B cell (primary cell): Measurements from ENCODE around the gene PKP1. TPM values are rescaled to one million over a fixed set of nuclear protein-coding genes. Genes with fewer than 3 reads are reported as not detected.

Experiments
- ATAC-seq: fragments of 200-7000 bp; cut with Tn5 transposase; one replicate; pipeline ENCODE4 v1.10.0; 2021; ENCODE audit warnings: low read depth, mild to moderate bottlenecking, moderate number of reproducible peaks, moderate library complexity
- CTCF ChIA-PET: fragments of 350-600 bp; sonication (Branson Sonifier 250); formaldehyde crosslinking; loops from one replicate; lab custom pipeline; 2021; ENCODE audit warnings: antibody characterized with exemption, inconsistent platforms; lab: Charles Lee
- POLR2A ChIA-PET: fragments of 350-600 bp; sonication (Branson Sonifier 250); formaldehyde crosslinking; loops from one replicate; lab custom pipeline; 2021; ENCODE audit warnings: antibody characterized with exemption; lab: Charles Lee
- DNase-seq: peaks from one replicate; pipeline ENCODE4 v3.0.0; 2013
- H2AFZ ChIP-seq: 2 replicates; pipeline ENCODE4 v1.6.1; 2012; ENCODE audit warnings: mild to moderate bottlenecking, low read depth, low read length; ENCODE audit not compliant: insufficient read depth, poor library complexity, severe bottlenecking
- H3K27ac ChIP-seq, 2 donors: 1 replicate in 1 of 2; 2 replicates in 1 of 2; pipeline ENCODE4 v1.5.1; 2012 to 2013; ENCODE audit warnings: low read length in 2 of 2, mild to moderate bottlenecking in 2 of 2, moderate library complexity in 1 of 2
- H3K27me3 ChIP-seq, 4 experiments: fragments of 200-600 bp in 1 of 4; sonication (generic) in 1 of 4; replicated peaks in 1 of 4; 1 replicate in 2 of 4; 2 replicates in 2 of 4; pipeline versions ENCODE4 v1.6.1 to v1.7.0; 2013 to 2016; ENCODE audit warnings: low read length in 3 of 4, mild to moderate bottlenecking in 2 of 4, mixed read lengths in 1 of 4, moderate library complexity in 1 of 4; ENCODE audit not compliant: insufficient read depth in 4 of 4, control insufficient read depth in 3 of 4; ENCODE audit errors: control extremely low read depth in 1 of 4
- H3K36me3 ChIP-seq, 2 experiments: replicated peaks in 1 of 2; 1 replicate in 1 of 2; 2 replicates in 1 of 2; pipeline versions ENCODE4 v1.6.1 to v1.7.1; 2013; ENCODE audit warnings: low read length in 1 of 2; ENCODE audit not compliant: insufficient read depth in 2 of 2, control insufficient read depth in 1 of 2; ENCODE audit errors: control extremely low read depth in 1 of 2, extremely low read depth in 1 of 2
- H3K4me1 ChIP-seq, 2 donors: fragments of 200-600 bp in 1 of 2; sonication (generic) in 1 of 2; 1 replicate in 1 of 2; 2 replicates in 1 of 2; pipeline versions ENCODE4 v1.5.1 to v1.6.1; 2013 to 2017; ENCODE audit warnings: low read length in 2 of 2; ENCODE audit not compliant: control insufficient read depth in 2 of 2, insufficient read depth in 2 of 2
- H3K4me2 ChIP-seq: replicated peaks from 2 replicates; pipeline ENCODE3; 2012; ENCODE audit warnings: mild to moderate bottlenecking, low read depth, low read length; ENCODE audit not compliant: poor library complexity, severe bottlenecking
- H3K4me3 ChIP-seq, 5 experiments: fragments of 200-600 bp in 1 of 5; sonication (generic) in 1 of 5; 1 replicate in 3 of 5; 2 replicates in 2 of 5; pipeline versions ENCODE4 v1.5.1 to v1.7.0; 2011 to 2016; ENCODE audit warnings: low read length in 4 of 5, mild to moderate bottlenecking in 4 of 5, low read depth in 2 of 5, control low read depth in 1 of 5, moderate library complexity in 1 of 5; ENCODE audit not compliant: insufficient read depth in 1 of 5; ENCODE audit errors: control extremely low read depth in 1 of 5, extremely low read depth in 1 of 5
- H3K79me2 ChIP-seq: fragments of 200-600 bp; sonication (generic); one replicate; pipeline ENCODE4 v1.6.0; 2016; ENCODE audit warnings: low read length; ENCODE audit not compliant: control insufficient read depth, insufficient read depth
- H3K9ac ChIP-seq: fragments of 200-600 bp; sonication (generic); 2 replicates; pipeline ENCODE4 v1.6.1; 2017; ENCODE audit warnings: mild to moderate bottlenecking, low read length, moderate library complexity
- H3K9me3 ChIP-seq, 3 donors: one replicate each; pipeline versions ENCODE4 v1.6.1 to v1.7.1; 2013; ENCODE audit warnings: low read length in 2 of 3; ENCODE audit not compliant: control insufficient read depth in 2 of 3, insufficient read depth in 1 of 3; ENCODE audit errors: control extremely low read depth in 1 of 3
- H4K20me1 ChIP-seq: 2 replicates; pipeline ENCODE4 v1.6.0; 2012; ENCODE audit warnings: mild to moderate bottlenecking, low read length; ENCODE audit not compliant: insufficient read depth, control insufficient read depth, poor library complexity, severe bottlenecking
- H3K27ac Mint-ChIP-seq: one replicate; pipeline ENCODE4 v1.8.0; 2021; ENCODE audit warnings: mixed read lengths
- H3K27me3 Mint-ChIP-seq: one replicate; pipeline ENCODE4 v1.8.0; 2021; ENCODE audit warnings: mixed read lengths
- H3K4me1 Mint-ChIP-seq: one replicate; pipeline ENCODE4 v1.8.0; 2021; ENCODE audit warnings: mixed read lengths
- H3K4me3 Mint-ChIP-seq: one replicate; pipeline ENCODE4 v1.8.0; 2021; ENCODE audit warnings: mixed read lengths
- H3K9me3 Mint-ChIP-seq: one replicate; pipeline ENCODE4 v1.8.0; 2022; ENCODE audit warnings: mixed read lengths; ENCODE audit not compliant: insufficient read depth
- EZH2 ChIP-seq: IDR thresholded peaks from 2 replicates; pipeline ENCODE4 v1.6.1; 2012; ENCODE audit warnings: borderline replicate concordance, low read depth, mild to moderate bottlenecking, moderate library complexity, low read length; ENCODE audit not compliant: insufficient read depth, poor library complexity, severe bottlenecking
- WGBS: methylation state at CpG from one replicate; pipeline ENCODE4 v1.1.5; 2013; ENCODE audit warnings: missing lambda C conversion rate; ENCODE audit not compliant: insufficient coverage; 5-methylcytosine and 5-hydroxymethylcytosine counted together
- intact Hi-C: fragments of 100-400 bp; cut with micrococcal nuclease; formaldehyde crosslinking; loops from one replicate; pipeline ENCODE4 v1.10.0; 2022
- polyA plus RNA-seq: library from polyadenylated mRNA; depleted of rRNA; stranded (reverse); fragments of >200 nt; gene quantifications from 2 replicates; pipeline ENCODE4 v1.2.3, GENCODE V29; 2012
- total RNA-seq, 2 donors: library from RNA; stranded (reverse); fragments of 120-200 nt in 1 of 2; gene quantifications; 1 replicate in 1 of 2; 2 replicates in 1 of 2; pipeline versions ENCODE4 v1.2.3 to v1.2.4, GENCODE V29; 2013 to 2022
- TF ChIP-seq, protein P1 (sequence below): fragments of 200-600 bp; IDR thresholded peaks from one replicate; pipeline ENCODE4 v1.8.0; 2022; ENCODE audit warnings: antibody characterized with exemption, mild to moderate bottlenecking

The PKP1 gene
- total and polyA plus RNA-seq, 2 donors (not counting 1 experiment from before 2014, with no cell fraction given): not detected

DNA sequence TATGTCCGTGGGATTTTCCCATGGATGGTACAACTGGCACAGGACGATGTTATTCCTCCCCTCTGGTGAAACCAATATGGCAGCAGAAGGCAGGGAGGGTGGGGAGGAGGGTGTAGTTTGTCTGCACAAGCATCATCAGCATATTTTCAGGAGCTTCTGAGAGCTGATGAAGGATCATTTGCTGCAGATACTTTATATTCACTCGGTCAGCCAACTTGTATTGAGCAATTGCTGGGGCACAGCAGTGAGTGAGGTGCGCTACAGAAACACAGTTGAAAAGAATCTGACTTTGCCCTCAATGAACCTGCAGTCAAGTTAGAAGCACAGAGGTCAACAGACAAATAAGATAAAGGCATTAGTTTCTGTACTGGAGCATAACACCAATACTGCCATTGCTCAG lies 13.0 kb downstream of the PKP1 start:
- H3K79me2 ChIP-seq: no peaks in the 10 kb centered on the region
- no peaks in the 10 kb centered on the region for H3K4me1 ChIP-seq
- intact Hi-C loops: no loop called here
- TF ChIP-seq EZH2: no peak
- TF ChIP-seq, protein P1, sequence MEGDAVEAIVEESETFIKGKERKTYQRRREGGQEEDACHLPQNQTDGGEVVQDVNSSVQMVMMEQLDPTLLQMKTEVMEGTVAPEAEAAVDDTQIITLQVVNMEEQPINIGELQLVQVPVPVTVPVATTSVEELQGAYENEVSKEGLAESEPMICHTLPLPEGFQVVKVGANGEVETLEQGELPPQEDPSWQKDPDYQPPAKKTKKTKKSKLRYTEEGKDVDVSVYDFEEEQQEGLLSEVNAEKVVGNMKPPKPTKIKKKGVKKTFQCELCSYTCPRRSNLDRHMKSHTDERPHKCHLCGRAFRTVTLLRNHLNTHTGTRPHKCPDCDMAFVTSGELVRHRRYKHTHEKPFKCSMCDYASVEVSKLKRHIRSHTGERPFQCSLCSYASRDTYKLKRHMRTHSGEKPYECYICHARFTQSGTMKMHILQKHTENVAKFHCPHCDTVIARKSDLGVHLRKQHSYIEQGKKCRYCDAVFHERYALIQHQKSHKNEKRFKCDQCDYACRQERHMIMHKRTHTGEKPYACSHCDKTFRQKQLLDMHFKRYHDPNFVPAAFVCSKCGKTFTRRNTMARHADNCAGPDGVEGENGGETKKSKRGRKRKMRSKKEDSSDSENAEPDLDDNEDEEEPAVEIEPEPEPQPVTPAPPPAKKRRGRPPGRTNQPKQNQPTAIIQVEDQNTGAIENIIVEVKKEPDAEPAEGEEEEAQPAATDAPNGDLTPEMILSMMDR: no peak
- H3K27me3 ChIP-seq: peaks cover 0 to 2% (median 0%) of the 10 kb centered on the region in 4 experiments
- DNase-seq: no peak
- no peaks in the 10 kb centered on the region for H3K9me3 Mint-ChIP-seq
- WGBS: 100% methylated on average over 3 of the region's 4 CpGs
- no peak overlapping the region for H3K27ac Mint-ChIP-seq
- ChIA-PET POLR2A (no interaction called here), CTCF (no interaction called here)
- no peaks in the 10 kb centered on the region for H3K36me3 ChIP-seq
- H3K9me3 ChIP-seq: no peaks in the 10 kb centered on the region
- no peak overlapping the region for H3K9ac ChIP-seq
- no peaks in the 10 kb centered on the region for H3K4me1 Mint-ChIP-seq
- H4K20me1 ChIP-seq: no peaks in the 10 kb centered on the region
- H3K4me3 Mint-ChIP-seq: no peak overlapping the region
- H3K27me3 Mint-ChIP-seq: peaks cover 25% of the 10 kb centered on the region
- H3K27ac ChIP-seq: no peak overlapping the region
- no peak overlapping the region for H3K4me2 ChIP-seq
- no peak overlapping the region for H2AFZ ChIP-seq
- ATAC-seq: no peak
- no peak overlapping the region for H3K4me3 ChIP-seq

DNA sequence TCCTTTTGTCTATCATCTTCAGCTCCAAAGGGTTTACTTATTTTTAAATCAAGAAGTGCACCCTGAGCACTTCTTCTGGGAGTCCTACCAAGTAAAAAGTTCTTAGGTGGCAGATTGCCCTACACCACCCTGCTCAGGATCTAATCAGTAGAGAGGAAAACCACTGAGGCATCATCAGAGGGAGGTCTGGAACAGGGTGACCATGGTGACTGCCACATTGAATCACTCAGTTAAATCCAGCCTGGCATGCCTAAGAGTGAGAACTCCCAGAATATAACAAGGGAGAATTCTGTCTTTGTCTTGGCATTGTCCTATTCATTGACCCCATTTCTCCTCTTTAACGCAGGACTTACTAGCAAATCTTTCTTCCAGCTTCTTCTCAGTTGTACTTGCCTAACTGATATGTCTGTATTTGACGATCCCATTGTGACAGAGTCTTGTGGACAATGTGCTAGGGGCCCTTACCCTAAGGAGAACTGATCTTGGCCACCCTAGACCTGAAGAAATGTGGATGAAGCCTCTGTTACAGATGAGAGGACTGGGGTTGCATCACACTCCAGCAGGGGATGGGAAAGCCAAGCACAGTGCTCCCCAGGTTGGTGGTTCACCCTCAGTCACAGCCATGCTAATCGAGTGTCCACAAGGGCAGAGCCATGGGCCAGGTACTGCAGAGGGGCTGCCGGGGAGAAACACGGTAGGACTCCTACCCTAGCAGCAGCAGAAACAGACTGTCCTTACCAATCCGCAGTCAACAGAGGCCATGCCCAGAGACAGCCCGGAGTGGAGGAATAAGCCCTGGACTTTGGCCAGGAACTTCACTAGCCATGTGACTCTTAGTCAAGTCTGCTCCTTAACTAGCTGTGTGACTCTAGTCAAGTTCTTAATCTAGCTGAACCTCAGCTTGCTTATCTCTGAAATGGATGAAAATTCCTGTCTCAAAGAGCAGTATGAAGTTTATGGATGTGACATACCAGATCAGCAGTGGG lies 15.4 kb downstream of the PKP1 start:
- ChIA-PET CTCF (no interaction called here), POLR2A (no interaction called here)
- WGBS: 100% methylated on average over 3 of the region's 7 CpGs
- TF ChIP-seq, protein P1: no peak
- no peak for TF ChIP-seq EZH2
- Histone ChIP-seq H3K4me2 (no peak overlapping the region), H2AFZ (no peak overlapping the region), H3K9me3 (no peaks in the 10 kb centered on the region), H3K4me3 (no peak overlapping the region), H3K36me3 (no peaks in the 10 kb centered on the region), H4K20me1 (no peaks in the 10 kb centered on the region), H3K27ac (no peak overlapping the region), H3K79me2 (no peaks in the 10 kb centered on the region), H3K9ac (no peak overlapping the region), H3K27me3 (peaks cover 0 to 2% (median 0%) of the 10 kb centered on the region in 4 experiments), H3K4me1 (no peaks in the 10 kb centered on the region)
- no peak overlapping the region for H3K27ac Mint-ChIP-seq
- ATAC-seq (no peak), DNase-seq (no peak)
- peaks cover 22% of the 10 kb centered on the region for H3K27me3 Mint-ChIP-seq
- intact Hi-C loops: no loop called here
- H3K4me3 Mint-ChIP-seq: no peak overlapping the region
- no peaks in the 10 kb centered on the region for H3K4me1 Mint-ChIP-seq
- no peaks in the 10 kb centered on the region for H3K9me3 Mint-ChIP-seq
